Upper lobe of right lung (tissue), 1 donor: ENCODE measurements around the gene ZC3H7B. TPM values are rescaled to one million over a fixed set of nuclear protein-coding genes. Genes with fewer than 3 reads are reported as not detected.

Experiments used
- ATAC-seq: fragments of 200-7000 bp; cut with Tn5 transposase; one replicate; pipeline ENCODE4 v1.9.1; 2020; ENCODE audit warnings: mild to moderate bottlenecking, moderate library complexity
- DNase-seq: peaks from one replicate; pipeline ENCODE4 v3.0.0-alpha.2; 2020
- H3K27ac ChIP-seq: fragments of 200-600 bp; one replicate; pipeline ENCODE4 v1.8.0; 2022
- H3K27me3 ChIP-seq: fragments of 200-600 bp; one replicate; pipeline ENCODE4 v1.8.0; 2022; ENCODE audit warnings: mild to moderate bottlenecking
- H3K36me3 ChIP-seq: fragments of 200-600 bp; one replicate; pipeline ENCODE4 v1.8.0; 2022
- H3K4me1 ChIP-seq: fragments of 200-600 bp; one replicate; pipeline ENCODE4 v1.8.0; 2022
- H3K4me3 ChIP-seq: fragments of 200-600 bp; one replicate; pipeline ENCODE4 v1.8.0; 2022; ENCODE audit warnings: mild to moderate bottlenecking
- H3K9me3 ChIP-seq: fragments of 200-600 bp; one replicate; pipeline ENCODE4 v1.8.0; 2022
- CTCF ChIP-seq: fragments of 200-600 bp; IDR thresholded peaks from one replicate; pipeline ENCODE4 v1.8.0; 2022; ENCODE audit warnings: antibody characterized with exemption
- intact Hi-C: fragments of 100-400 bp; cut with DNase I; formaldehyde crosslinking; loops from one replicate; pipeline ENCODE4 v1.11.0; 2022
- total RNA-seq: library from RNA; stranded (reverse); fragmentation: NEBNext Ultra II Directional; extraction: Animal tissue kit (Norgen Biotek cat#: 25700); gene quantifications from one replicate; pipeline ENCODE4 v1.2.1, GENCODE V29; 2021
- donor health status: DM: no; HTN: yes; CAD: no; lungs with severe emphysema.

Gene ZC3H7B
- total RNA-seq, 1 donor from 2014 or later: 70.3 TPM

- intact Hi-C loops: no loop called here
- Histone ChIP-seq H3K4me1 (peaks cover 12% of the 10 kb centered on the region), H3K9me3 (no peaks in the 10 kb centered on the region), H3K27ac (peak overlapping the region; percentile 75), H3K4me3 (peak overlapping the region; percentile 58), H3K27me3 (no peaks in the 10 kb centered on the region), H3K36me3 (peaks cover 14% of the 10 kb centered on the region)
- DNase-seq (no peak), ATAC-seq (no peak)
- no peak for TF ChIP-seq CTCF
Measured at GRCh38 chr22:41368543-41369423, 67.5 kb downstream of the ZC3H7B start.

GRCh38 chr22:41369424-41369745 lies 68.1 kb downstream of the ZC3H7B start:
- TF ChIP-seq CTCF: no peak
- DNase-seq (no peak), ATAC-seq (no peak)
- H3K4me3 ChIP-seq: peak overlapping the region; percentile 58
- H3K27ac ChIP-seq: no peak overlapping the region
- peaks cover 14% of the 10 kb centered on the region for H3K36me3 ChIP-seq
- intact Hi-C loops: no loop called here
- H3K9me3 ChIP-seq: no peaks in the 10 kb centered on the region
- no peaks in the 10 kb centered on the region for H3K27me3 ChIP-seq
- H3K4me1 ChIP-seq: peaks cover 12% of the 10 kb centered on the region

- Histone ChIP-seq H3K27ac (no peak overlapping the region), H3K4me3 (peak overlapping the region; percentile 58), H3K36me3 (peaks cover 14% of the 10 kb centered on the region), H3K4me1 (peaks cover 12% of the 10 kb centered on the region), H3K9me3 (no peaks in the 10 kb centered on the region), H3K27me3 (no peaks in the 10 kb centered on the region)
- no peak for DNase-seq
- ATAC-seq: no peak
- intact Hi-C loops: no loop called here
- no peak for TF ChIP-seq CTCF
Measured at GRCh38 chr22:41369837-41370236, 68.5 kb downstream of the ZC3H7B start.

GRCh38 chr22:41377846-41378245 lies 76.5 kb downstream of the ZC3H7B start:
- H3K4me3 ChIP-seq: no peak overlapping the region
- no peaks in the 10 kb centered on the region for H3K9me3 ChIP-seq
- TF ChIP-seq CTCF: no peak
- ATAC-seq: no peak
- H3K36me3 ChIP-seq: peaks cover 7% of the 10 kb centered on the region
- intact Hi-C loops: no loop called here
- no peak for DNase-seq
- peak overlapping the region; percentile 30 for H3K27ac ChIP-seq
- H3K4me1 ChIP-seq: peaks cover 1% of the 10 kb centered on the region
- no peaks in the 10 kb centered on the region for H3K27me3 ChIP-seq

- Histone ChIP-seq H3K27me3 (no peaks in the 10 kb centered on the region), H3K36me3 (no peaks in the 10 kb centered on the region), H3K27ac (peak overlapping the region; percentile 99), H3K4me3 (peak overlapping the region; percentile 88), H3K4me1 (peaks cover 14% of the 10 kb centered on the region), H3K9me3 (no peaks in the 10 kb centered on the region)
- no peak for TF ChIP-seq CTCF
- intact Hi-C loops: no loop called here
- DNase-seq (no peak), ATAC-seq (peak; percentile 70)
Measured at GRCh38 chr22:41380993-41381328, 79.6 kb downstream of the ZC3H7B start.
